GM23338 (cell line): ENCODE data around the gene AGXT. TPM values are rescaled to one million over a fixed set of nuclear protein-coding genes. Genes with fewer than 3 reads are reported as not detected.

Experiments
- JUNB ChIP-seq: IDR thresholded peaks from one replicate; pipeline ENCODE4 v1.6.1; 2016; ENCODE audit warnings: antibody characterized with exemption; ENCODE audit not compliant: unreplicated experiment
- POLR2AphosphoS5 ChIP-seq: IDR thresholded peaks from 2 replicates; pipeline ENCODE4 v1.6.1; 2016; ENCODE audit warnings: antibody characterized with exemption, low read depth
- STAT1 ChIP-seq: IDR thresholded peaks from one replicate; pipeline ENCODE4 v1.6.1; 2016; ENCODE audit warnings: antibody characterized with exemption; ENCODE audit not compliant: unreplicated experiment
- ZNF331 ChIP-seq: fragments of 250-450 bp; sonication (Bioruptor Pico); IDR thresholded peaks from 2 replicates; pipeline ENCODE4 v1.5.0; 2020; ENCODE audit warnings: low read depth, mild to moderate bottlenecking, moderate library complexity
- ZNF462 ChIP-seq: fragments of 250-450 bp; sonication (Bioruptor Pico); IDR thresholded peaks from 2 replicates; pipeline ENCODE4 v1.5.0; 2020; ENCODE audit warnings: mild to moderate bottlenecking, moderate library complexity
- polyA plus RNA-seq: library from polyadenylated mRNA; unstranded; fragments of >200 nt; fragmentation: Nextera tagmentation; extraction: Ambion mirVana; gene quantifications from 2 replicates; pipeline ENCODE4 v1.2.1, GENCODE V29; 2016
- total RNA-seq: library from RNA; depleted of rRNA; stranded (reverse); fragments of >200 nt; shearing (Covaris generic); gene quantifications from 2 replicates; pipeline ENCODE4 v1.2.3, GENCODE V29; 2014
- TF ChIP-seq, protein P1 (sequence below): IDR thresholded peaks from 2 replicates; pipeline ENCODE4 v1.6.1; 2016; ENCODE audit warnings: antibody characterized with exemption
- TF ChIP-seq, protein P2 (sequence below): IDR thresholded peaks from one replicate; pipeline ENCODE4 v1.6.1; 2018; ENCODE audit warnings: antibody characterized with exemption; ENCODE audit not compliant: unreplicated experiment

AGXT gene
- total and polyA plus RNA-seq, 2 experiments from 2014 or later, result not detected

- TF ChIP-seq ZNF462 (no peak), POLR2AphosphoS5 (no peak), STAT1 (no peak), JUNB (no peak), ZNF331 (CRISPR knock-in tag) (no peak)
- TF ChIP-seq, protein P1, sequence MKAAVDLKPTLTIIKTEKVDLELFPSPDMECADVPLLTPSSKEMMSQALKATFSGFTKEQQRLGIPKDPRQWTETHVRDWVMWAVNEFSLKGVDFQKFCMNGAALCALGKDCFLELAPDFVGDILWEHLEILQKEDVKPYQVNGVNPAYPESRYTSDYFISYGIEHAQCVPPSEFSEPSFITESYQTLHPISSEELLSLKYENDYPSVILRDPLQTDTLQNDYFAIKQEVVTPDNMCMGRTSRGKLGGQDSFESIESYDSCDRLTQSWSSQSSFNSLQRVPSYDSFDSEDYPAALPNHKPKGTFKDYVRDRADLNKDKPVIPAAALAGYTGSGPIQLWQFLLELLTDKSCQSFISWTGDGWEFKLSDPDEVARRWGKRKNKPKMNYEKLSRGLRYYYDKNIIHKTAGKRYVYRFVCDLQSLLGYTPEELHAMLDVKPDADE, result no peak
- TF ChIP-seq, protein P2, sequence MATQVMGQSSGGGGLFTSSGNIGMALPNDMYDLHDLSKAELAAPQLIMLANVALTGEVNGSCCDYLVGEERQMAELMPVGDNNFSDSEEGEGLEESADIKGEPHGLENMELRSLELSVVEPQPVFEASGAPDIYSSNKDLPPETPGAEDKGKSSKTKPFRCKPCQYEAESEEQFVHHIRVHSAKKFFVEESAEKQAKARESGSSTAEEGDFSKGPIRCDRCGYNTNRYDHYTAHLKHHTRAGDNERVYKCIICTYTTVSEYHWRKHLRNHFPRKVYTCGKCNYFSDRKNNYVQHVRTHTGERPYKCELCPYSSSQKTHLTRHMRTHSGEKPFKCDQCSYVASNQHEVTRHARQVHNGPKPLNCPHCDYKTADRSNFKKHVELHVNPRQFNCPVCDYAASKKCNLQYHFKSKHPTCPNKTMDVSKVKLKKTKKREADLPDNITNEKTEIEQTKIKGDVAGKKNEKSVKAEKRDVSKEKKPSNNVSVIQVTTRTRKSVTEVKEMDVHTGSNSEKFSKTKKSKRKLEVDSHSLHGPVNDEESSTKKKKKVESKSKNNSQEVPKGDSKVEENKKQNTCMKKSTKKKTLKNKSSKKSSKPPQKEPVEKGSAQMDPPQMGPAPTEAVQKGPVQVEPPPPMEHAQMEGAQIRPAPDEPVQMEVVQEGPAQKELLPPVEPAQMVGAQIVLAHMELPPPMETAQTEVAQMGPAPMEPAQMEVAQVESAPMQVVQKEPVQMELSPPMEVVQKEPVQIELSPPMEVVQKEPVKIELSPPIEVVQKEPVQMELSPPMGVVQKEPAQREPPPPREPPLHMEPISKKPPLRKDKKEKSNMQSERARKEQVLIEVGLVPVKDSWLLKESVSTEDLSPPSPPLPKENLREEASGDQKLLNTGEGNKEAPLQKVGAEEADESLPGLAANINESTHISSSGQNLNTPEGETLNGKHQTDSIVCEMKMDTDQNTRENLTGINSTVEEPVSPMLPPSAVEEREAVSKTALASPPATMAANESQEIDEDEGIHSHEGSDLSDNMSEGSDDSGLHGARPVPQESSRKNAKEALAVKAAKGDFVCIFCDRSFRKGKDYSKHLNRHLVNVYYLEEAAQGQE, result no peak
Measured at GRCh38 chr2:240915526-240916341, 47.1 kb downstream of the AGXT start (continued).
